GM18861 (cell line): ENCODE data around the gene DENND6B.

Source experiments
- ATAC-seq: cut with Tn5 transposase; IDR thresholded peaks from one replicate; pipeline ENCODE4 v1.9.1; 2021; ENCODE audit not compliant: unreplicated experiment

The DENND6B gene

GRCh38 chr22:50259302-50259701, 67.5 kb downstream of the DENND6B start:
- no peak for ATAC-seq
